ENCODE measurements around the gene KRT83.

DNA sequence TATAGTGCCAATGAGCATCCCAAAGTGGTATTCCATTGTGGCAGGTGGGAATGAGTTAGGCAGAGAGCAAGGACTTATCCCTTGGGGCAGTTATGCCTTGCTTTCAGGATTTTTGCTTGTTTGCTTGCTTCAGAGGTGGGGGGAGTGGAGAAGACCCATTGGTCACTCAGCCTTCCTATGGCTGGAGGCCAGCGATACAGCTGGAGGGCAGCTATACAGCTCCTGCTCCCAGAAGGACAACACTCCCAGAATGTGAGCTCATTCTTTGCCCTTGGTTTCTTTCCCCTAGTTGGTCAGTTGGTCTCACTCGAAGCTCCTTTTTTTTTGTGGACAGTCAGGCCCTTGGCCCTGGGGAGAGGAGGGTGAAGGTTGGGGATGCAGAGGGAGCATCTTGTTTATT lies 14.5 kb downstream of the KRT83 start:
- no peak for TF ChIP-seq EZH2phosphoT487 (IDR thresholded peaks at IDR 0.05; ENCODE audit: low read depth)
- TF ChIP-seq, protein P1, sequence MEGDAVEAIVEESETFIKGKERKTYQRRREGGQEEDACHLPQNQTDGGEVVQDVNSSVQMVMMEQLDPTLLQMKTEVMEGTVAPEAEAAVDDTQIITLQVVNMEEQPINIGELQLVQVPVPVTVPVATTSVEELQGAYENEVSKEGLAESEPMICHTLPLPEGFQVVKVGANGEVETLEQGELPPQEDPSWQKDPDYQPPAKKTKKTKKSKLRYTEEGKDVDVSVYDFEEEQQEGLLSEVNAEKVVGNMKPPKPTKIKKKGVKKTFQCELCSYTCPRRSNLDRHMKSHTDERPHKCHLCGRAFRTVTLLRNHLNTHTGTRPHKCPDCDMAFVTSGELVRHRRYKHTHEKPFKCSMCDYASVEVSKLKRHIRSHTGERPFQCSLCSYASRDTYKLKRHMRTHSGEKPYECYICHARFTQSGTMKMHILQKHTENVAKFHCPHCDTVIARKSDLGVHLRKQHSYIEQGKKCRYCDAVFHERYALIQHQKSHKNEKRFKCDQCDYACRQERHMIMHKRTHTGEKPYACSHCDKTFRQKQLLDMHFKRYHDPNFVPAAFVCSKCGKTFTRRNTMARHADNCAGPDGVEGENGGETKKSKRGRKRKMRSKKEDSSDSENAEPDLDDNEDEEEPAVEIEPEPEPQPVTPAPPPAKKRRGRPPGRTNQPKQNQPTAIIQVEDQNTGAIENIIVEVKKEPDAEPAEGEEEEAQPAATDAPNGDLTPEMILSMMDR (IDR thresholded peaks at IDR 0.05; ENCODE audit: low read depth, low read length): no peak
